IMR-90 (cell line): ENCODE results near the gene PBRM1. TPM values are rescaled to one million over a fixed set of nuclear protein-coding genes. Genes with fewer than 3 reads are reported as not detected.

ENCODE experiments used
- ATAC-seq: fragments of 200-7000 bp; cut with Tn5 transposase; 2 replicates; pipeline ENCODE4 v1.9.1; 2020; ENCODE audit warnings: low read depth, mild to moderate bottlenecking, moderate library complexity
- BruUV-seq: library from RNA; stranded (reverse); fragments of 400-500 nt; replicated peaks from 2 replicates; lab custom pipeline; 2021; lab: Mats Ljungman, UMichigan
- CTCF ChIA-PET: fragments of 300-600 bp; formaldehyde crosslinking; extraction: SDS; loops from one replicate; lab custom pipeline; 2021; ENCODE audit warnings: antibody characterized with exemption; lab: Yijun Ruan, JAX
- POLR2A ChIA-PET: fragments of 300-600 bp; sonication (Branson Sonifier 250); formaldehyde crosslinking; loops from one replicate; lab custom pipeline; 2022; ENCODE audit warnings: antibody characterized with exemption; ENCODE audit not compliant: unreplicated experiment; lab: Charles Lee
- DNase-seq: peaks from one replicate; pipeline ENCODE4 v3.0.0; 2013
- H2AFZ ChIP-seq: replicated peaks from 2 replicates; pipeline ENCODE3; 2013; ENCODE audit warnings: low read length, mild to moderate bottlenecking; ENCODE audit not compliant: poor library complexity
- H2AK5ac ChIP-seq: 2 replicates; pipeline ENCODE4 v1.6.1; 2013; ENCODE audit warnings: low read depth, low read length, inconsistent platforms
- H2AK9ac ChIP-seq: replicated peaks from 2 replicates; pipeline ENCODE3; 2013; ENCODE audit warnings: mild to moderate bottlenecking, low read depth, low read length, moderate library complexity; ENCODE audit not compliant: poor library complexity
- H2BK120ac ChIP-seq: 2 replicates; pipeline ENCODE4 v1.6.1; 2013; ENCODE audit warnings: low read depth, low read length, inconsistent platforms
- H2BK15ac ChIP-seq: 3 replicates; pipeline ENCODE4 v1.6.1; 2013; ENCODE audit warnings: low read depth, low read length, inconsistent platforms
- H2BK20ac ChIP-seq: 2 replicates; pipeline ENCODE4 v1.6.1; 2013; ENCODE audit warnings: low read depth, mild to moderate bottlenecking, inconsistent platforms, low read length, moderate library complexity
- H2BK5ac ChIP-seq: 2 replicates; pipeline ENCODE4 v1.6.1; 2013; ENCODE audit warnings: mild to moderate bottlenecking, low read depth, low read length, inconsistent platforms; ENCODE audit not compliant: poor library complexity, severe bottlenecking
- H3K14ac ChIP-seq: replicated peaks from 2 replicates; pipeline ENCODE4 v1.6.1; 2013; ENCODE audit warnings: low read depth, low read length, inconsistent platforms
- H3K18ac ChIP-seq: 2 replicates; pipeline ENCODE4 v1.6.1; 2013; ENCODE audit warnings: low read depth, low read length, control low read depth
- H3K23ac ChIP-seq: 2 replicates; pipeline ENCODE4 v1.6.1; 2013; ENCODE audit warnings: low read depth, low read length, inconsistent platforms
- H3K27ac ChIP-seq: 2 replicates; pipeline ENCODE4 v1.5.1; 2013; ENCODE audit warnings: mild to moderate bottlenecking, control low read depth, low read length; ENCODE audit not compliant: insufficient read depth
- H3K27me3 ChIP-seq: 2 replicates; pipeline ENCODE4 v1.6.1; 2013; ENCODE audit warnings: low read length; ENCODE audit not compliant: control insufficient read depth, insufficient read depth
- H3K36me3 ChIP-seq: 2 replicates; pipeline ENCODE4 v1.6.1; 2013; ENCODE audit warnings: low read length, mixed read lengths; ENCODE audit not compliant: control insufficient read depth, insufficient read depth
- H3K4ac ChIP-seq: 2 replicates; pipeline ENCODE4 v1.6.1; 2013; ENCODE audit warnings: low read depth, low read length, inconsistent platforms
- H3K4me1 ChIP-seq: 2 replicates; pipeline ENCODE4 v1.6.1; 2013; ENCODE audit warnings: low read length, mixed read lengths; ENCODE audit not compliant: control insufficient read depth, insufficient read depth
- H3K4me2 ChIP-seq: 2 replicates; pipeline ENCODE4 v1.6.1; 2013; ENCODE audit warnings: low read depth, mild to moderate bottlenecking, control low read depth, low read length, moderate library complexity
- H3K4me3 ChIP-seq: 2 replicates; pipeline ENCODE4 v1.5.1; 2013; ENCODE audit warnings: low read depth, mild to moderate bottlenecking, control low read depth, low read length, moderate library complexity; ENCODE audit not compliant: insufficient read depth
- H3K56ac ChIP-seq: 2 replicates; pipeline ENCODE4 v1.6.1; 2013; ENCODE audit warnings: low read length, inconsistent platforms; ENCODE audit not compliant: insufficient read depth; ENCODE audit errors: extremely low read depth
- H3K79me1 ChIP-seq, 2 experiments: 2 replicates each; pipeline ENCODE4 v1.6.1; 2013; ENCODE audit warnings: low read length in 2 of 2, inconsistent platforms in 1 of 2, low read depth in 1 of 2
- H3K9ac ChIP-seq: 2 replicates; pipeline ENCODE4 v1.6.1; 2013; ENCODE audit warnings: low read depth, low read length, control low read depth
- H3K9me1 ChIP-seq: 2 replicates; pipeline ENCODE4 v1.6.1; 2013; ENCODE audit warnings: low read length, inconsistent platforms; ENCODE audit not compliant: insufficient read depth
- H3K9me3 ChIP-seq: 2 replicates; pipeline ENCODE4 v1.6.1; 2013; ENCODE audit warnings: low read length; ENCODE audit not compliant: control insufficient read depth, insufficient read depth
- H4K20me1 ChIP-seq: 2 replicates; pipeline ENCODE4 v1.6.1; 2013; ENCODE audit warnings: low read length, inconsistent platforms; ENCODE audit not compliant: insufficient read depth
- H4K5ac ChIP-seq: 2 replicates; pipeline ENCODE4 v1.6.1; 2013; ENCODE audit warnings: mild to moderate bottlenecking, low read depth, low read length, control low read depth
- H4K8ac ChIP-seq, 2 experiments: 2 replicates each; pipeline ENCODE4 v1.6.1; 2013; ENCODE audit warnings: low read depth in 2 of 2, low read length in 2 of 2, control low read depth in 1 of 2, inconsistent platforms in 1 of 2
- H4K91ac ChIP-seq: 2 replicates; pipeline ENCODE4 v1.6.1; 2013; ENCODE audit warnings: low read depth, low read length, inconsistent platforms; ENCODE audit not compliant: insufficient read depth
- BHLHE40 ChIP-seq: fragments of 150-350 bp; IDR thresholded peaks from 2 replicates; pipeline ENCODE4 v1.6.1; 2016; ENCODE audit warnings: mild to moderate bottlenecking, low read depth, low read length
- CEBPB ChIP-seq: IDR thresholded peaks from 2 replicates; pipeline ENCODE4 v1.6.1; 2012; ENCODE audit warnings: low read depth, low read length, improper control_type of control experiment
- CHD1 ChIP-seq: IDR thresholded peaks from 2 replicates; pipeline ENCODE4 v1.6.1; 2012; ENCODE audit warnings: low read depth, low read length, improper control_type of control experiment
- CTCF ChIP-seq: conservative IDR thresholded peaks from 2 replicates; pipeline ENCODE4 v1.5.1; 2012; ENCODE audit warnings: mild to moderate bottlenecking, low read depth, low read length, improper control_type of control experiment
- ELK1 ChIP-seq: fragments of 150-350 bp; IDR thresholded peaks from 2 replicates; pipeline ENCODE4 v1.6.1; 2016; ENCODE audit warnings: low read depth, mild to moderate bottlenecking, low read length, moderate library complexity, borderline replicate concordance
- FOS ChIP-seq: fragments of 150-350 bp; IDR thresholded peaks from 2 replicates; pipeline ENCODE4 v1.6.1; 2016; ENCODE audit warnings: low read depth, low read length
- MAZ ChIP-seq: IDR thresholded peaks from 2 replicates; pipeline ENCODE4 v1.6.1; 2012; ENCODE audit warnings: low read depth, mild to moderate bottlenecking, low read length, improper control_type of control experiment, moderate library complexity, borderline replicate concordance
- MXI1 ChIP-seq: IDR thresholded peaks from 2 replicates; pipeline ENCODE4 v1.6.1; 2012; ENCODE audit warnings: low read depth, mild to moderate bottlenecking, low read length, moderate library complexity, borderline replicate concordance
- NFE2L2 ChIP-seq: fragments of 150-350 bp; IDR thresholded peaks from 2 replicates; pipeline ENCODE4 v1.6.1; 2016; ENCODE audit warnings: low read depth, mild to moderate bottlenecking, low read length
- POLR2A ChIP-seq: IDR thresholded peaks from 2 replicates; pipeline ENCODE4 v1.6.1; 2012; ENCODE audit warnings: mild to moderate bottlenecking, low read depth, low read length
- RAD21 ChIP-seq: IDR thresholded peaks from 2 replicates; pipeline ENCODE4 v1.6.1; 2012; ENCODE audit warnings: low read length, improper control_type of control experiment
- RCOR1 ChIP-seq: IDR thresholded peaks from 2 replicates; pipeline ENCODE4 v1.6.1; 2012; ENCODE audit warnings: mild to moderate bottlenecking, low read length, improper control_type of control experiment; ENCODE audit not compliant: insufficient replicate concordance
- RFX5 ChIP-seq: IDR thresholded peaks from 2 replicates; pipeline ENCODE4 v1.8.0; 2012; ENCODE audit warnings: low read depth, mild to moderate bottlenecking, low read length, moderate library complexity
- USF2 ChIP-seq: fragments of 150-350 bp; IDR thresholded peaks from 2 replicates; pipeline ENCODE4 v1.6.1; 2017; ENCODE audit warnings: mild to moderate bottlenecking, antibody characterized with exemption, low read length, low read depth
- dilution Hi-C: fragments of 300-500 bp; cut with HindIII; formaldehyde crosslinking; loops from one replicate; pipeline ENCODE4 v1.14.3; 2018; ENCODE audit warnings: low sequenced_read_pairs; ENCODE audit not compliant: unreplicated experiment
- in situ Hi-C: fragments of 300-500 bp; cut with MboI; formaldehyde crosslinking; loops from 3 replicates; pipeline ENCODE4 v1.14.3; 2019; ENCODE audit warnings: low sequenced_read_pairs, inconsistent platforms, mixed read lengths
- intact Hi-C: fragments of 100-400 bp; cut with micrococcal nuclease; formaldehyde crosslinking; loops from 2 replicates; pipeline ENCODE4 v1.10.0; 2022
- polyA plus RNA-seq, 3 experiments: library from polyadenylated mRNA; depleted of rRNA; stranded (reverse); fragments of >200 nt; gene quantifications; 2 replicates each; pipeline ENCODE4 v1.2.3, GENCODE V29; 2012; ENCODE audit warnings: low replicate concordance in 1 of 3
- total RNA-seq: library from RNA; depleted of rRNA; stranded (reverse); fragments of >200 nt; gene quantifications from 2 replicates; pipeline ENCODE4 v1.2.3, GENCODE V29; 2012

PBRM1 gene
- total and polyA plus RNA-seq, 2 of the 4 experiments (the other 2 are of a cell fraction) = 16.5 to 72.6 TPM

GRCh38 chr3:52551118-52551517 is 134.6 kb downstream of the PBRM1 start:
- in situ Hi-C loops (no loop called here), dilution Hi-C loops (no loop called here), intact Hi-C loops (no loop called here)
- Histone ChIP-seq H3K4me2 (no peak overlapping the region), H3K4me1 (no peaks in the 10 kb centered on the region; the same call in 1 of the 2 replicates), H3K9ac (no peak overlapping the region), H3K9me3 (no peaks in the 10 kb centered on the region), H2AFZ (no peak overlapping the region), H2BK5ac (no peak overlapping the region), H3K4ac (no peak overlapping the region), H2BK20ac (no peak overlapping the region), H3K23ac (no peak overlapping the region), H3K9me1 (peaks cover 6% of the 10 kb centered on the region; the same call in 1 of the 2 replicates), H4K20me1 (peaks cover 6% of the 10 kb centered on the region; the same call in 1 of the 2 replicates), H3K79me1 (peaks cover 6 to 29% of the 10 kb centered on the region in 2 experiments), H4K5ac (no peak overlapping the region), H3K14ac (no peak overlapping the region), H2BK120ac (no peak overlapping the region), H4K91ac (no peak overlapping the region), H2AK5ac (no peak overlapping the region), H2AK9ac (no peak overlapping the region), H3K27me3 (no peaks in the 10 kb centered on the region), H4K8ac (no peak overlapping the region), H3K36me3 (peaks cover 38% of the 10 kb centered on the region), H3K27ac (no peak overlapping the region), H3K56ac (no peak overlapping the region), H2BK15ac (no peak overlapping the region), H3K18ac (no peak overlapping the region), H3K4me3 (no peak overlapping the region)
- DNase-seq (no peak), ATAC-seq (no peak)
- POLR2A ChIA-PET = no interaction called here
- no TSS peak for BruUV-seq
- TF ChIP-seq USF2 (no peak), MAZ (no peak), CEBPB (no peak), BHLHE40 (no peak), RCOR1 (no peak), MXI1 (no peak), NFE2L2 (no peak), CHD1 (no peak), POLR2A (no peak), FOS (no peak), RFX5 (no peak), ELK1 (no peak), RAD21 (no peak), CTCF (no peak)
- CTCF ChIA-PET = interaction anchor here (0.6 kb wide), 1 partner anchor 10 kb away, joined by 3 read pairs; no protein-coding TSS in a partner anchor
